T-helper 17 cell (primary cell): ENCODE data around the gene POLR2I. TPM values are rescaled to one million over a fixed set of nuclear protein-coding genes. Genes with fewer than 3 reads are reported as not detected.

Experiments used
- ATAC-seq: fragments of 150-1000 bp; cut with Tn5 transposase; 2 replicates; pipeline ENCODE4 v1.10.0; 2021; ENCODE audit warnings: mild to moderate bottlenecking, moderate library complexity
- DNase-seq, 3 donors: peaks; one replicate each; pipeline versions ENCODE4 v3.0.0 to v3.0.0-alpha.2; 2020 to 2021
- H3K9me3 ChIP-seq: one replicate; pipeline ENCODE4 v1.7.0; 2013; ENCODE audit warnings: low read length, mild to moderate bottlenecking; ENCODE audit not compliant: control insufficient read depth, poor library complexity, severe bottlenecking
- H3K27ac Mint-ChIP-seq: one replicate; pipeline ENCODE4 v1.8.0; 2022; ENCODE audit warnings: mild to moderate bottlenecking, moderate library complexity, mixed read lengths
- H3K27me3 Mint-ChIP-seq: one replicate; pipeline ENCODE4 v1.8.0; 2022; ENCODE audit warnings: mixed read lengths
- H3K36me3 Mint-ChIP-seq: one replicate; pipeline ENCODE4 v1.8.0; 2022; ENCODE audit warnings: low read depth, mixed read lengths
- H3K4me1 Mint-ChIP-seq: one replicate; pipeline ENCODE4 v1.8.0; 2022; ENCODE audit warnings: mild to moderate bottlenecking, mixed read lengths
- H3K4me3 Mint-ChIP-seq: one replicate; pipeline ENCODE4 v1.8.0; 2022; ENCODE audit warnings: mild to moderate bottlenecking, moderate library complexity, mixed read lengths
- total RNA-seq, 4 donors: library from RNA in 2 of 4; stranded (reverse) in 2 of 4; gene quantifications; one replicate each; pipeline ENCODE4 v1.2.3 and lab custom pipeline; 2022 to 2026

POLR2I gene
- total RNA-seq, 2 donors from 2014 or later = 26.4 to 28.2 TPM

- peaks cover 26% of the 10 kb centered on the region for H3K4me1 Mint-ChIP-seq
- DNase-seq (no peak), ATAC-seq (no peak)
- H3K9me3 ChIP-seq = no peaks in the 10 kb centered on the region
- H3K27ac Mint-ChIP-seq = peak overlapping the region; percentile 78
- no peaks in the 10 kb centered on the region for H3K27me3 Mint-ChIP-seq
- no peak overlapping the region for H3K4me3 Mint-ChIP-seq
- H3K36me3 Mint-ChIP-seq = peaks cover 5% of the 10 kb centered on the region
Measured at GRCh38 chr19:36120092-36120983, 5.7 kb upstream of the POLR2I start.

GRCh38 chr19:36116344-36116637 is 1.6 kb upstream of the POLR2I start:
- Mint-ChIP-seq H3K4me1 (peaks cover 42% of the 10 kb centered on the region), H3K27me3 (no peaks in the 10 kb centered on the region), H3K27ac (peak overlapping the region; percentile 95), H3K36me3 (peaks cover 9% of the 10 kb centered on the region), H3K4me3 (peak overlapping the region; percentile 95)
- no peak for ATAC-seq
- no peaks in the 10 kb centered on the region for H3K9me3 ChIP-seq
- DNase-seq = no peak

- peak; percentile 9 to 92 (median 91) for DNase-seq
- peak; percentile 58 for ATAC-seq
- H3K4me3 Mint-ChIP-seq = peak within 1 kb of the TSS; percentile 95
- peaks cover 9% of the 10 kb centered on the region for H3K36me3 Mint-ChIP-seq
- no peaks in the 10 kb centered on the region for H3K27me3 Mint-ChIP-seq
- no peaks in the 10 kb centered on the region for H3K9me3 ChIP-seq
- H3K4me1 Mint-ChIP-seq = peaks cover 42% of the 10 kb centered on the region
- H3K27ac Mint-ChIP-seq = peak within 1 kb of the TSS; percentile 95
Measured at GRCh38 chr19:36115453-36116343, 1.0 kb upstream of the POLR2I start, which contains the start of gene TBCB. TSS of gene TBCB (plus strand) at chr19:36115468. CDS start at chr19:36115561, 93 bp downstream.

- H3K4me1 Mint-ChIP-seq = peaks cover 34% of the 10 kb centered on the region
- peak overlapping the region; percentile 95 for H3K4me3 Mint-ChIP-seq
- peak overlapping the region; percentile 95 for H3K27ac Mint-ChIP-seq
- H3K36me3 Mint-ChIP-seq = peaks cover 6% of the 10 kb centered on the region
- no peaks in the 10 kb centered on the region for H3K27me3 Mint-ChIP-seq
- no peaks in the 10 kb centered on the region for H3K9me3 ChIP-seq
- DNase-seq (peak in 1 of 3 donors; percentile 26), ATAC-seq (no peak)
Measured at GRCh38 chr19:36113894-36114720, 568 bp downstream of the POLR2I start.

- ATAC-seq (no peak), DNase-seq (no peak)
- Mint-ChIP-seq H3K36me3 (peaks cover 6% of the 10 kb centered on the region), H3K27me3 (no peaks in the 10 kb centered on the region), H3K4me3 (peak overlapping the region; percentile 95), H3K4me1 (peaks cover 31% of the 10 kb centered on the region), H3K27ac (peak overlapping the region; percentile 95)
- no peaks in the 10 kb centered on the region for H3K9me3 ChIP-seq
Measured at GRCh38 chr19:36113425-36113824, 1.2 kb downstream of the POLR2I start.

- Mint-ChIP-seq H3K27me3 (no peaks in the 10 kb centered on the region), H3K4me1 (peaks cover 28% of the 10 kb centered on the region), H3K27ac (no peak overlapping the region), H3K4me3 (peak overlapping the region; percentile 95), H3K36me3 (peaks cover 4% of the 10 kb centered on the region)
- no peak for ATAC-seq
- H3K9me3 ChIP-seq = no peaks in the 10 kb centered on the region
- no peak for DNase-seq
Measured at GRCh38 chr19:36112678-36113077, 2.0 kb downstream of the POLR2I start.

- Mint-ChIP-seq H3K4me3 (no peak overlapping the region), H3K4me1 (peaks cover 24% of the 10 kb centered on the region), H3K36me3 (peaks cover 6% of the 10 kb centered on the region), H3K27me3 (no peaks in the 10 kb centered on the region), H3K27ac (no peak overlapping the region)
- no peak for DNase-seq
- no peaks in the 10 kb centered on the region for H3K9me3 ChIP-seq
- ATAC-seq = no peak
Measured at GRCh38 chr19:36111200-36111539, 3.5 kb downstream of the POLR2I start.

GRCh38 chr19:36110487-36111199 is 4.0 kb downstream of the POLR2I start, which contains the start of gene OVOL3:
TSS of gene OVOL3 (plus strand) at chr19:36111143. CDS start at chr19:36111203, 60 bp downstream.
- DNase-seq (no peak), ATAC-seq (no peak)
- H3K4me3 Mint-ChIP-seq = no peak within 1 kb of the TSS
- no peaks in the 10 kb centered on the region for H3K27me3 Mint-ChIP-seq
- H3K36me3 Mint-ChIP-seq = peaks cover 6% of the 10 kb centered on the region
- peaks cover 21% of the 10 kb centered on the region for H3K4me1 Mint-ChIP-seq
- H3K27ac Mint-ChIP-seq = no peak within 1 kb of the TSS
- no peaks in the 10 kb centered on the region for H3K9me3 ChIP-seq

- peaks cover 6% of the 10 kb centered on the region for H3K36me3 Mint-ChIP-seq
- DNase-seq = no peak
- no peak for ATAC-seq
- H3K27me3 Mint-ChIP-seq = no peaks in the 10 kb centered on the region
- no peak overlapping the region for H3K4me3 Mint-ChIP-seq
- H3K27ac Mint-ChIP-seq = no peak overlapping the region
- peaks cover 7% of the 10 kb centered on the region for H3K4me1 Mint-ChIP-seq
- no peaks in the 10 kb centered on the region for H3K9me3 ChIP-seq
Measured at GRCh38 chr19:36108684-36109083, 6.0 kb downstream of the POLR2I start.

GRCh38 chr19:36106991-36107390 is 7.7 kb downstream of the POLR2I start:
- H3K9me3 ChIP-seq = no peaks in the 10 kb centered on the region
- H3K4me3 Mint-ChIP-seq = no peak overlapping the region
- H3K27ac Mint-ChIP-seq = no peak overlapping the region

GRCh38 chr19:36106441-36106840 is 8.2 kb downstream of the POLR2I start:
- no peaks in the 10 kb centered on the region for H3K27me3 Mint-ChIP-seq
- no peak overlapping the region for H3K27ac Mint-ChIP-seq
- H3K4me1 Mint-ChIP-seq = peaks cover 2% of the 10 kb centered on the region
- H3K36me3 Mint-ChIP-seq = peaks cover 2% of the 10 kb centered on the region
- no peak overlapping the region for H3K4me3 Mint-ChIP-seq
- no peaks in the 10 kb centered on the region for H3K9me3 ChIP-seq
- ATAC-seq (no peak), DNase-seq (no peak)

More at GRCh38 chr19:36106991-36107390, 7.7 kb downstream of the POLR2I start:
- Mint-ChIP-seq H3K4me1 (peaks cover 2% of the 10 kb centered on the region), H3K36me3 (peaks cover 2% of the 10 kb centered on the region), H3K27me3 (no peaks in the 10 kb centered on the region)
- no peak for ATAC-seq
- DNase-seq = no peak

- no peak overlapping the region for H3K4me3 Mint-ChIP-seq
- peaks cover 2% of the 10 kb centered on the region for H3K4me1 Mint-ChIP-seq
- peak overlapping the region; percentile 62 for H3K27ac Mint-ChIP-seq
- H3K36me3 Mint-ChIP-seq = peaks cover 2% of the 10 kb centered on the region
- ATAC-seq = no peak
- no peak for DNase-seq
- H3K9me3 ChIP-seq = no peaks in the 10 kb centered on the region
- H3K27me3 Mint-ChIP-seq = no peaks in the 10 kb centered on the region
Measured at GRCh38 chr19:36103842-36104552, 10.7 kb downstream of the POLR2I start.
